GM19193 (cell line): ENCODE results near the gene POP4.

Source experiments
- POLR2A ChIP-seq: IDR thresholded peaks from 4 replicates; pipeline ENCODE4 v1.6.1; 2011; ENCODE audit not compliant: insufficient read depth, insufficient read length; ENCODE audit errors: extremely low read depth

Gene POP4

GRCh38 chr19:29615891-29616425 lies 9.9 kb downstream of the POP4 start:
- TF ChIP-seq POLR2A: no peak

- TF ChIP-seq POLR2A: no peak
Measured at GRCh38 chr19:29616541-29616940, 10.5 kb downstream of the POP4 start.

- no peak for TF ChIP-seq POLR2A
Measured at GRCh38 chr19:29617366-29618266, 11.5 kb downstream of the POP4 start.

- no peak for TF ChIP-seq POLR2A
Measured at GRCh38 chr19:29618434-29618833, 12.4 kb downstream of the POP4 start.

GRCh38 chr19:29618871-29619270 lies 12.8 kb downstream of the POP4 start:
- TF ChIP-seq POLR2A: no peak

- no peak for TF ChIP-seq POLR2A
Measured at GRCh38 chr19:29620931-29621351, 14.9 kb downstream of the POP4 start.

- no peak for TF ChIP-seq POLR2A
Measured at GRCh38 chr19:29622166-29623070, 16.3 kb downstream of the POP4 start.

GRCh38 chr19:29623726-29624488 lies 17.8 kb downstream of the POP4 start:
- no peak for TF ChIP-seq POLR2A

GRCh38 chr19:29624489-29625185 lies 18.6 kb downstream of the POP4 start:
- TF ChIP-seq POLR2A: no peak

GRCh38 chr19:29625186-29625651 lies 19.1 kb downstream of the POP4 start:
- TF ChIP-seq POLR2A: no peak

GRCh38 chr19:29626386-29626785 lies 20.3 kb downstream of the POP4 start:
- TF ChIP-seq POLR2A: no peak

- TF ChIP-seq POLR2A: no peak
Measured at GRCh38 chr19:29628661-29629385, 22.7 kb downstream of the POP4 start.

GRCh38 chr19:29629836-29630534 lies 23.9 kb downstream of the POP4 start:
- TF ChIP-seq POLR2A: no peak

GRCh38 chr19:29630655-29631054 lies 24.6 kb downstream of the POP4 start:
- TF ChIP-seq POLR2A: no peak
